Progenitor cell of endocrine pancreas (in vitro differentiated cells): Measurements from ENCODE around the gene CDC42BPA. TPM values are rescaled to one million over a fixed set of nuclear protein-coding genes. Genes with fewer than 3 reads are reported as not detected.

Experiments used
- DNase-seq: peaks from one replicate; pipeline ENCODE4 v3.0.0; 2021; ENCODE audit warnings: low spot score; ENCODE audit not compliant: unreplicated experiment
- H3K27ac Mint-ChIP-seq: 2 replicates; pipeline ENCODE4 v1.8.0; 2021; ENCODE audit warnings: mild to moderate bottlenecking, moderate library complexity, mixed read lengths
- H3K27me3 Mint-ChIP-seq: 2 replicates; pipeline ENCODE4 v1.8.0; 2021; ENCODE audit warnings: mixed read lengths
- H3K36me3 Mint-ChIP-seq: 2 replicates; pipeline ENCODE4 v1.8.0; 2022; ENCODE audit warnings: mixed read lengths; ENCODE audit not compliant: insufficient read depth
- H3K4me1 Mint-ChIP-seq: 2 replicates; pipeline ENCODE4 v1.8.0; 2021; ENCODE audit warnings: low read depth, mixed read lengths
- H3K4me3 Mint-ChIP-seq: 2 replicates; pipeline ENCODE4 v1.8.0; 2021; ENCODE audit warnings: low read depth, mild to moderate bottlenecking, moderate library complexity, mixed read lengths
- H3K9me3 Mint-ChIP-seq: 2 replicates; pipeline ENCODE4 v1.8.0; 2021; ENCODE audit warnings: low read depth, mixed read lengths
- total RNA-seq: library from RNA; stranded (reverse); gene quantifications from 2 replicates; pipeline ENCODE4 v1.2.1, GENCODE V29; 2021
- TF ChIP-seq, protein P1 (sequence below): fragments of 200-600 bp; sonication (generic); IDR thresholded peaks from one replicate; pipeline ENCODE4 v1.5.0; 2021; ENCODE audit warnings: antibody characterized with exemption, mild to moderate bottlenecking; ENCODE audit not compliant: unreplicated experiment

The CDC42BPA gene
- total RNA-seq, 1 donor from 2014 or later, result 32.7 TPM

DNA sequence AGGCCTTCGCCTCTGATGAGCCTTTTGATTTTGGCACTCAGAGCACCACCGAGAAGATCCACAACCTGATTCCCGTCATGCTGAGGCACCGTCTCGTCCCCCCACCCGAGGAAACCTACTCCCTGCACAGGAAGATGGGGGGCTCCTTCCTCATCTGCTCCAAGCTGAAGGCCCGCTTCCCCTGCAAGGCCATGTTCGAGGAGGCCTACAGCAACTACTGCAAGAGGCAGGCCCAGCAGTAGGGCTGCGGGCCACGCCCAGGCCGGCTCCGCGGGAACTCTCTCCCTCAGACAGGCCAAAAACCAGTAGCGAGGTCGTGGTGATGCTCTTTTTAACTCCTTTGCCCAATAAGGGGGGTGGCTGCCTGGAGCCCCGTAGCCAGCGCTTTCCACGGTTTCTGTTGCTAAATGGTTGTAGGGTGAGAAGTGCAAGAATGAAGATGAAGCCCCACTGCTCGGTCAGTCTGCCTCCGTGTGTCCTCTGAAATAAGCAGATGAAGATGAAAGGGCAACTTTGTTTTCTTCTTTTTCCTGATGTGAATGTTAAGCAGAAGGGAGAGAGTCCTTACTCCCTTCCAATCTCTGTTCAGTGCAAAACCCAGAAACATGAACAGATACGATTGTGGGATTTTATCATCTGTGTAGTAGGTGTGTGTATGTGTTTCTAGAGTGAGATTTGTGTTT is 331.7 kb downstream of the CDC42BPA start:
- DNase-seq, result no peak
- H3K36me3 Mint-ChIP-seq, result peaks cover 10% of the 10 kb centered on the region
- TF ChIP-seq, protein P1, sequence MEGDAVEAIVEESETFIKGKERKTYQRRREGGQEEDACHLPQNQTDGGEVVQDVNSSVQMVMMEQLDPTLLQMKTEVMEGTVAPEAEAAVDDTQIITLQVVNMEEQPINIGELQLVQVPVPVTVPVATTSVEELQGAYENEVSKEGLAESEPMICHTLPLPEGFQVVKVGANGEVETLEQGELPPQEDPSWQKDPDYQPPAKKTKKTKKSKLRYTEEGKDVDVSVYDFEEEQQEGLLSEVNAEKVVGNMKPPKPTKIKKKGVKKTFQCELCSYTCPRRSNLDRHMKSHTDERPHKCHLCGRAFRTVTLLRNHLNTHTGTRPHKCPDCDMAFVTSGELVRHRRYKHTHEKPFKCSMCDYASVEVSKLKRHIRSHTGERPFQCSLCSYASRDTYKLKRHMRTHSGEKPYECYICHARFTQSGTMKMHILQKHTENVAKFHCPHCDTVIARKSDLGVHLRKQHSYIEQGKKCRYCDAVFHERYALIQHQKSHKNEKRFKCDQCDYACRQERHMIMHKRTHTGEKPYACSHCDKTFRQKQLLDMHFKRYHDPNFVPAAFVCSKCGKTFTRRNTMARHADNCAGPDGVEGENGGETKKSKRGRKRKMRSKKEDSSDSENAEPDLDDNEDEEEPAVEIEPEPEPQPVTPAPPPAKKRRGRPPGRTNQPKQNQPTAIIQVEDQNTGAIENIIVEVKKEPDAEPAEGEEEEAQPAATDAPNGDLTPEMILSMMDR, result no peak
- H3K27me3 Mint-ChIP-seq, result no peaks in the 10 kb centered on the region
- no peak overlapping the region for H3K27ac Mint-ChIP-seq
- no peak overlapping the region for H3K4me3 Mint-ChIP-seq
- no peaks in the 10 kb centered on the region for H3K9me3 Mint-ChIP-seq
- peaks cover 30% of the 10 kb centered on the region for H3K4me1 Mint-ChIP-seq

DNA sequence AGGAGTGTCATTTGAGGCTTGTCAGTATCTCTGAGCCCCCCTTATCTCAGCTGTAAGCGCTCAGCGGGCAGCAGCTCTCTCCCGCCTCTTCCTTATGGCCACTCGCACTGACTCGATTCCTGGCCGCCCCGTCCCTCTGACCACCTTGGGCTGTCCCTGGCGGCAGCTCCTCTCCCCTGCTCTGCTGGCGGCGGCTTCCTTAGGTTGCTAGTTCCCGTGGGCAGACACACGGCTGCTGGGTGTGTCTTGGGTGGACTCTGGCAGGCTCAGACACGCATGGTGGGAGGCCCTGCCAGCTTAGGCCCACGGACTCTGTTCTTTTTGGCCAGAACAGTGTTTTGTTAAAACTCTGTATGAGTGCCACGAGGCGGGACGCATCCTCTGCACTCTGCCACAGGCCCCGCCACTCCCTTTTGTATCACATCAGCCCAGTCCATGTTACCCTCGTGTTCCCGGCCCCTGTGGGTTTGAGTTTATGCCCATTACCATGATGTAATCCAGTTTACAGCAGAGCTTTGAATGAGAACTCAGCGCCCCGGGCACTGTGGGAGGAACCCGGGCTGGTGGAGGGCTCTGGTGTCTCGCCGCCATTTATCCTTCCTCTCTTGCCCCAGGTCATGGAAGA is 332.3 kb downstream of the CDC42BPA start:
- Mint-ChIP-seq H3K36me3 (peaks cover 10% of the 10 kb centered on the region), H3K9me3 (no peaks in the 10 kb centered on the region), H3K27ac (no peak overlapping the region), H3K27me3 (no peaks in the 10 kb centered on the region), H3K4me3 (no peak overlapping the region), H3K4me1 (peaks cover 30% of the 10 kb centered on the region)
- DNase-seq, result no peak
- TF ChIP-seq, protein P1, result no peak

DNA sequence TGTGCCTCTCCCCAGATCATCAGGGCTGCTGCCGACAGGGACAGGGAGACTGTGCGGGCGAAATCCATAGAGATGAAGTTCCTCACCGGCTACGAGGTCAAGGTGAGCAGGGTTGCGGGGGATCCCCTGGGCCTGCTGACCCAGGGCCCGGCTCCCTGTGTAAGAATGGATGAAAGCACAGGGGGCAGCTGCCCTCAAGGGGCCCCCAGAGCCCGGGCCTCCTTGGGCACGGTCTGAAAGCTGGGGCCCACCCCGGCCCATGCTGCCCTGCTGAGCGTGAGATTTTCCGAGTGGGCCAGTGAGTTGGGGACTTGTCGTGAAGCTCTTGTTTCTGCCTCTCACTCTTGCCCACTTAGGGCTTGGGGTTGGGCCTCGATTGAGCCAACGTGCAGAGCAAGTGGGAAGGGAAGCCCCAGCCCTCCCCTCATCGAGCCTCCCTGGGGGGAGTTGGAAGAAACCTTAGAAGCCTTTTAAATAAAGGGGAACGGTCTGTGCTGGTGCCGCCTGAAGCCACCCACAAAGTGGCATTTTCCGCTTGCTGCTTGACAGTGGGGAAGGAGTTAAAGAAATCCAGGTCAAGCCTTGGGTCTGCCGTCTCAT is 333.0 kb downstream of the CDC42BPA start:
- no peak for DNase-seq
- H3K9me3 Mint-ChIP-seq, result no peaks in the 10 kb centered on the region
- H3K27ac Mint-ChIP-seq, result no peak overlapping the region
- H3K4me3 Mint-ChIP-seq, result no peak overlapping the region
- H3K27me3 Mint-ChIP-seq, result no peaks in the 10 kb centered on the region
- H3K4me1 Mint-ChIP-seq, result peaks cover 26% of the 10 kb centered on the region
- H3K36me3 Mint-ChIP-seq, result peaks cover 10% of the 10 kb centered on the region
- TF ChIP-seq, protein P1, result no peak

DNA sequence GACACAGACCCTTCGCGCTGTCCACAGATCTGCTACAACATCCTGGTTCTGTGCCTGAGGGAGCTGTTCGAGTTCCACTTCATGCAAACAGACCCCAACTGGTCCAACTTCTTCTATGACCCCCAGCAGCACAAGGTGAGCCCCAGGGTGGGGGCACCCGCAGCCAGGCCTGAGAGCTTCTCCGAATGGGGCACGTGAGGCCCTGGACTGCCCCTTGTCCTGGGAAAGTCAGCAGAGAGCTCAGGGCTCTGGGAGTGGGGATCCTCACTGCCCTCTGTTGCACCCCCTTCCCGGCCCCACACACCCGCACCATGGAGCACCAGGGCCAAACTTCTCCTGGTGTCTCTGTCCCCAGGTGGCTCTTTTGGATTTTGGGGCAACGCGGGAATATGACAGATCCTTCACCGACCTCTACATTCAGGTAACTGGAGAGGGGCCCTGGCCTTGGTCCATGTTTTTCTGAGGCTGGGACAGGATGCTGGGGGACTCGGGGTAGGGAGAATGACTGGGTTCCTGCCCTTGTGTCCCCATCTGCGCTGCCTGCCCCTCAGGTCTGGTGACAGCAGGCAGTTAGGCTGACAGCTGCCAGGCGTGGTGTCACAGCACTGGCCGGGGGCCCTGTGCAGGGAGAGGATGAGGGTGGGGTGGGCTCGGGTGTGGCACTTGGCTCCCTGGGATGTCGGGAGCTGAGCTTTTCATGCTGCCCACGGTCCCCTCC is 333.6 kb downstream of the CDC42BPA start:
- Mint-ChIP-seq H3K27me3 (no peaks in the 10 kb centered on the region), H3K27ac (no peak overlapping the region), H3K4me3 (no peak overlapping the region), H3K36me3 (peaks cover 10% of the 10 kb centered on the region), H3K9me3 (no peaks in the 10 kb centered on the region), H3K4me1 (peaks cover 20% of the 10 kb centered on the region)
- TF ChIP-seq, protein P1, result no peak
- no peak for DNase-seq

DNA sequence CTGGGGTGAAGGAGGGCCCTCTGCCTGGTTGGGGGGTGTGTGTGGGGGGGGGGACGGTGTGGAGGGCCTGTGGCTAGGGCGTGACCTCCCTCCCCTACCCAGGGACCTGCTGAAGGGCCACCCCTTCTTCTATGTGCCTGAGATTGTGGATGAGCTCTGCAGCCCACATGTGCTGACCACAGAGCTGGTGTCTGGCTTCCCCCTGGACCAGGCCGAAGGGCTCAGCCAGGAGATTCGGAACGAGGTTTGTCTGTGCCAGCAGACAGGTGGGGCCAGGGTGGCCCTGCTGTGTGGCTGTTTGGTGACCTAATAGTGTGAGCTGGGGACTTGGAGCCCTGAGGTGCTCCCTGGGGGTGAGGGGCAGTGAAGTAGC is 334.3 kb downstream of the CDC42BPA start:
- Mint-ChIP-seq H3K36me3 (peaks cover 10% of the 10 kb centered on the region), H3K4me1 (peaks cover 16% of the 10 kb centered on the region), H3K27me3 (no peaks in the 10 kb centered on the region), H3K4me3 (no peak overlapping the region), H3K27ac (no peak overlapping the region), H3K9me3 (no peaks in the 10 kb centered on the region)
- no peak for DNase-seq
- TF ChIP-seq, protein P1, result no peak
